ENCODE measurements around the gene UBAC2. TPM values are rescaled to one million over a fixed set of nuclear protein-coding genes. Genes with fewer than 3 reads are reported as not detected.

Gene UBAC2
- total RNA-seq, 2 donors from 2014 or later = 72.7 to 80.4 TPM

DNA sequence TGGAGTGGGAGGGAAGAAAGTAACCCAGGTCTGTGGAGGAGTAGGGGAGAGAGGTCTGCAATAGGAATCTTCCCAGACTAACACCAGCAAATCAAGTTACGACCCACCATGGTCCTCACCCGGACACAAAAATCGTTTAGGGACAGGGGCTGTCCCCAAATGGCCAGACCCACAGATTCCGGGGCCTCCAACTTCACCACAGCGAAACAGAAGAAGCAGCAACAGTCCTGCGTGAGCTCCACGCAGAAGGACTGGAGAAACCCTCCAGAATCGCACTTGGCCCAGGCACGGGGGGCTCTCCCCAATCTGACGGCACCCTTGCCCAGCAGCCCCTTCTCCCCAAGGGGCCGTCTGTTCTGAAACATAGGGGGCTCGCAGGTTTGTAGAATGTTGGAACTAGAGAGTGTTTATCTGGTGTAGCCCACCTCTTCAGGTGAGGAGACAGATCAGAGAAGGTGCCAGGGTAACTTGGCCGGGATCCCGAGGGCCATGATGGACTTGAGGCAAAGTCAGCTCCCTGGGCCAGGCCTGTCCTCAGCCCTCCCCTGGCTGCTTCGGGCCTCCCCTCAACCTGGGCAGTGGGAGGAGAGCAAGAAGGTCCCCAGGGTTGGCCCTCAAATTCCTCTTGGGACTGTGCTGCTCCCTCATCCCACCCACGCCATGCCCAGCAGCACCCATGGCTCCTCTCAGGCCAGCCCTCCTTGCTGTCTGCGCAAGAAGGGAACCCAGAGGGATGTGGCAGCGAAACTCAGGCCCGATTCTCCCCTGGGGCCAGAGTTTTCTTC, 189.1 kb downstream of the UBAC2 start:
- peaks cover 10% of the 10 kb centered on the region for H3K36me3 ChIP-seq (ENCODE audit: control insufficient read depth, insufficient read depth, low read length)
- TF ChIP-seq, protein P1, sequence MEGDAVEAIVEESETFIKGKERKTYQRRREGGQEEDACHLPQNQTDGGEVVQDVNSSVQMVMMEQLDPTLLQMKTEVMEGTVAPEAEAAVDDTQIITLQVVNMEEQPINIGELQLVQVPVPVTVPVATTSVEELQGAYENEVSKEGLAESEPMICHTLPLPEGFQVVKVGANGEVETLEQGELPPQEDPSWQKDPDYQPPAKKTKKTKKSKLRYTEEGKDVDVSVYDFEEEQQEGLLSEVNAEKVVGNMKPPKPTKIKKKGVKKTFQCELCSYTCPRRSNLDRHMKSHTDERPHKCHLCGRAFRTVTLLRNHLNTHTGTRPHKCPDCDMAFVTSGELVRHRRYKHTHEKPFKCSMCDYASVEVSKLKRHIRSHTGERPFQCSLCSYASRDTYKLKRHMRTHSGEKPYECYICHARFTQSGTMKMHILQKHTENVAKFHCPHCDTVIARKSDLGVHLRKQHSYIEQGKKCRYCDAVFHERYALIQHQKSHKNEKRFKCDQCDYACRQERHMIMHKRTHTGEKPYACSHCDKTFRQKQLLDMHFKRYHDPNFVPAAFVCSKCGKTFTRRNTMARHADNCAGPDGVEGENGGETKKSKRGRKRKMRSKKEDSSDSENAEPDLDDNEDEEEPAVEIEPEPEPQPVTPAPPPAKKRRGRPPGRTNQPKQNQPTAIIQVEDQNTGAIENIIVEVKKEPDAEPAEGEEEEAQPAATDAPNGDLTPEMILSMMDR (conservative IDR thresholded peaks at IDR 0.05) = no peak
- no peak overlapping the region for H3K4me3 ChIP-seq (ENCODE audit: low read length)
- DNase-seq = peak; percentile 29
- no peaks in the 10 kb centered on the region for H3K4me1 ChIP-seq (ENCODE audit: control insufficient read depth, insufficient read depth, low read length)
- peaks cover 31% of the 10 kb centered on the region for H3K36me3 Mint-ChIP-seq (ENCODE audit: low read depth)
- peaks cover 10% of the 10 kb centered on the region for H3K4me1 Mint-ChIP-seq
- no peak overlapping the region for H3K4me3 Mint-ChIP-seq
- no peaks in the 10 kb centered on the region for H3K9me3 ChIP-seq (ENCODE audit: control insufficient read depth, low read length)
- WGBS, 2 experiments (ENCODE audit: insufficient coverage in 1 of 2, insufficient read length in 1 of 2) = 90 to 95% methylated on average over 9 to 19 of the region's 19 CpGs
- no peak overlapping the region for H3K9ac ChIP-seq (ENCODE audit: extremely low read depth, low read length, poor library complexity, severe bottlenecking)
- H3K9me3 Mint-ChIP-seq = no peaks in the 10 kb centered on the region
- H3K27ac Mint-ChIP-seq = peak overlapping the region; percentile 12
- H3K27me3 ChIP-seq (ENCODE audit: control insufficient read depth, insufficient read depth, low read length, poor library complexity, severe bottlenecking) = no peaks in the 10 kb centered on the region
- H3K27me3 Mint-ChIP-seq (ENCODE audit: insufficient read depth) = no peaks in the 10 kb centered on the region
- no peak overlapping the region for H3K27ac ChIP-seq (ENCODE audit: low read depth, low read length)

DNA sequence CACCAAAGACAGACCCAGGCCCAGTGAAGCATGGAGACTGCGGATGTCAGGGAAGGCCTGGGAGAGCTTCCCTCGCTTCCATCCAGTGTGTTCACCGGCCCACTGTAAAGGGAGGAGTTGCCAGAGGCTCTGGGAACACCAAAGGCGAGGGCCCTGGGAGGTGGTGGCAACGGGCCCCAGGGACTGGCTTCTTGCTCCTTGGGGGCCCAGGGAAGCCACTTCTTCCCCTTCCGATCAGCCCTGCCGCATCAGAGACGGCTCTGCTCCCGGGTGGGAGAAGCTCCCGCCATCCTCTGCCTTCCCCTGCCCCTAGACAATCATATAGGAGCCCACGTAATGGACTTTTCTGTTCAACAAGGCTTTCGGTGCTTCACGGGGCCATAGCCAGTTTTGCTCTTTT, 189.9 kb downstream of the UBAC2 start:
- Histone ChIP-seq H3K27me3 (ENCODE audit: control insufficient read depth, insufficient read depth, low read length, poor library complexity, severe bottlenecking) (no peaks in the 10 kb centered on the region), H3K36me3 (ENCODE audit: control insufficient read depth, insufficient read depth, low read length) (peaks cover 5% of the 10 kb centered on the region), H3K27ac (ENCODE audit: low read depth, low read length) (no peak overlapping the region), H3K4me3 (ENCODE audit: low read length) (no peak overlapping the region), H3K9me3 (ENCODE audit: control insufficient read depth, low read length) (no peaks in the 10 kb centered on the region), H3K9ac (ENCODE audit: extremely low read depth, low read length, poor library complexity, severe bottlenecking) (no peak overlapping the region), H3K4me1 (ENCODE audit: control insufficient read depth, insufficient read depth, low read length) (no peaks in the 10 kb centered on the region)
- TF ChIP-seq, protein P1 (conservative IDR thresholded peaks at IDR 0.05) = no peak
- Mint-ChIP-seq H3K4me3 (no peak overlapping the region), H3K27me3 (ENCODE audit: insufficient read depth) (no peaks in the 10 kb centered on the region), H3K4me1 (peaks cover 10% of the 10 kb centered on the region), H3K36me3 (ENCODE audit: low read depth) (peaks cover 23% of the 10 kb centered on the region), H3K9me3 (no peaks in the 10 kb centered on the region), H3K27ac (no peak overlapping the region)
- DNase-seq = no peak
- WGBS, 2 experiments (ENCODE audit: insufficient coverage in 1 of 2, insufficient read length in 1 of 2) = 95 to 98% methylated on average over 10 to 13 of the region's 13 CpGs

DNA sequence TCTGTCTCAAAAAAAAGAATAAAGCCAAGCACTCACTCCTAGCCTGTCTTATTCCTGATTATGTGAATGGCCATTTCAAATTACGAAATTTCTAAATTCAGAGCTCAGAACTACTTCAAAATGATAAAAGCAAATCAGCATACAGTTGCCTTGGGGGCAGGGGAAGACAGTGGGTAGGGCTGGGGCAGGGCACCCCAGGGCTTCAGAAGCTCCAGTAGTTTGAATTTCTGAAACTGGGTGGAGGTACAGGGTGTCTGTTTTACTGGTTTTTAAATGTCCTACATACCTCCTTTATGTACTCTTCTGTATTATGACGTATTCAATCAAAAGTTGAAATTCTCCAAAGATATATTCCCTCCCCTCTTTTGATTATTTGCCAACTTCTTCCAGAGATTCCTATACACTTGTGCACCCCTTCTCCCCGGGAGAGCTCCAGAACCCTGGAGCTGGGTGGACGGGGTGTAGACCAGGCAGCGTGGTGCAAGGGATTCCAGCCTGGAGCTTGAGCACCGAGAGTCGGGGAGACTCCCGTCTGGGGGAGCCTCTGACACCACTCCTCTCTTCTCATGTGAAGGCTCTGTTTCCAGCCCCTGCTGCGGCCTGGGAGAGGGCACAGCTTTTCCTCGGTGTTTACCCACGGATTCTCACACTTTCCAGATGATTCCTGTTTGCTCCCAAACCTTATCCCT, 191.3 kb downstream of the UBAC2 start:
- H3K9me3 Mint-ChIP-seq = no peaks in the 10 kb centered on the region
- H3K27ac Mint-ChIP-seq = no peak overlapping the region
- H3K4me1 Mint-ChIP-seq = peaks cover 7% of the 10 kb centered on the region
- no peaks in the 10 kb centered on the region for H3K27me3 Mint-ChIP-seq (ENCODE audit: insufficient read depth)
- 91 to 94% methylated on average over 8 to 11 of the region's 11 CpGs for WGBS, 2 experiments (ENCODE audit: insufficient coverage in 1 of 2, insufficient read length in 1 of 2)
- DNase-seq = no peak
- H3K36me3 Mint-ChIP-seq (ENCODE audit: low read depth) = peaks cover 17% of the 10 kb centered on the region
- Histone ChIP-seq H3K9ac (ENCODE audit: extremely low read depth, low read length, poor library complexity, severe bottlenecking) (no peak overlapping the region), H3K9me3 (ENCODE audit: control insufficient read depth, low read length) (no peaks in the 10 kb centered on the region), H3K27me3 (ENCODE audit: control insufficient read depth, insufficient read depth, low read length, poor library complexity, severe bottlenecking) (no peaks in the 10 kb centered on the region), H3K27ac (ENCODE audit: low read depth, low read length) (no peak overlapping the region), H3K4me3 (ENCODE audit: low read length) (no peak overlapping the region), H3K36me3 (ENCODE audit: control insufficient read depth, insufficient read depth, low read length) (no peaks in the 10 kb centered on the region), H3K4me1 (ENCODE audit: control insufficient read depth, insufficient read depth, low read length) (no peaks in the 10 kb centered on the region)
- no peak overlapping the region for H3K4me3 Mint-ChIP-seq
- TF ChIP-seq, protein P1 (conservative IDR thresholded peaks at IDR 0.05) = no peak
